ENCODE measurements around the gene DUS3L.

DUS3L gene

DNA sequence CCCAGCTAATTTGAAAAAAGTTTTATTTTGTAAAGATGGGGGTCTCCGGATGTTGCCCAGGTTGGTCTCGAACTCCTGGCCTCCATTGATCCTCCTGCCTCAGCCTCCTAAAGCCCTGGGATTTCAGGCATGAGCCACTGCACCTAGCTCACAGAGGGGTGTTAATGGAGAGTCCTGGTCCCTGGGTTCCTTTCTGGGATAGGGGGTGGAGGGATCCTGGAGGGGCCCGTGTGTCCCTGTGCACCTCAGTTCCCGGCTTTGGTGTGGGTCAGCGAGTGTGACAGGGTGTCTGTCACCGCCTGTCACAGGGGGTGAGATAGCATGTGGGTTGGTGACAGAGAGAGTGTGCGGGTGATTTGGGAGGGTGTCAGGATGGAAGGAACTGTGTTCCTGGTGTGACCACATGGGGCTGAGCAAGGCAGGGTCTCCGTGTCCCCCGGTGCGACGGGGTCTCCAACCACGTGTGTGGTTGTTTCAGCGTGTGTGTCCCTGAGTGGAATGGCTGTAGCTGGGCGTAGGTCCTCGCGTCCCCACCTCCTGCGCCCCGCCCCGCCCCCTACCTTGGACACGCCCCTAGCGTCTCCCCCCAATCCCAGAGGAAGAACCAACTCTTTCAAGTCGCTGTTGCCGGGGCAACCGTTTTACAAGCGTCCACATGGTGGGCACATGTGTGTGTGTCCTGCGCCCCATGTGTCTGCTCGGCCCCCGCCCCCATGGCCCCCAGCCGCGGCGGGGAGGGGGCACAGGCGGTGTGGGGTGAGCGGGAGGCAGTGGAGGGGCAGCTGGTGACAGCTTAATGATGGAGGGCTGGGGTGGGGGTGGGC is 11.0 kb upstream of the DUS3L start:
- TF ChIP-seq, protein P1, sequence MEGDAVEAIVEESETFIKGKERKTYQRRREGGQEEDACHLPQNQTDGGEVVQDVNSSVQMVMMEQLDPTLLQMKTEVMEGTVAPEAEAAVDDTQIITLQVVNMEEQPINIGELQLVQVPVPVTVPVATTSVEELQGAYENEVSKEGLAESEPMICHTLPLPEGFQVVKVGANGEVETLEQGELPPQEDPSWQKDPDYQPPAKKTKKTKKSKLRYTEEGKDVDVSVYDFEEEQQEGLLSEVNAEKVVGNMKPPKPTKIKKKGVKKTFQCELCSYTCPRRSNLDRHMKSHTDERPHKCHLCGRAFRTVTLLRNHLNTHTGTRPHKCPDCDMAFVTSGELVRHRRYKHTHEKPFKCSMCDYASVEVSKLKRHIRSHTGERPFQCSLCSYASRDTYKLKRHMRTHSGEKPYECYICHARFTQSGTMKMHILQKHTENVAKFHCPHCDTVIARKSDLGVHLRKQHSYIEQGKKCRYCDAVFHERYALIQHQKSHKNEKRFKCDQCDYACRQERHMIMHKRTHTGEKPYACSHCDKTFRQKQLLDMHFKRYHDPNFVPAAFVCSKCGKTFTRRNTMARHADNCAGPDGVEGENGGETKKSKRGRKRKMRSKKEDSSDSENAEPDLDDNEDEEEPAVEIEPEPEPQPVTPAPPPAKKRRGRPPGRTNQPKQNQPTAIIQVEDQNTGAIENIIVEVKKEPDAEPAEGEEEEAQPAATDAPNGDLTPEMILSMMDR (IDR thresholded peaks at IDR 0.05) = no peak

DNA sequence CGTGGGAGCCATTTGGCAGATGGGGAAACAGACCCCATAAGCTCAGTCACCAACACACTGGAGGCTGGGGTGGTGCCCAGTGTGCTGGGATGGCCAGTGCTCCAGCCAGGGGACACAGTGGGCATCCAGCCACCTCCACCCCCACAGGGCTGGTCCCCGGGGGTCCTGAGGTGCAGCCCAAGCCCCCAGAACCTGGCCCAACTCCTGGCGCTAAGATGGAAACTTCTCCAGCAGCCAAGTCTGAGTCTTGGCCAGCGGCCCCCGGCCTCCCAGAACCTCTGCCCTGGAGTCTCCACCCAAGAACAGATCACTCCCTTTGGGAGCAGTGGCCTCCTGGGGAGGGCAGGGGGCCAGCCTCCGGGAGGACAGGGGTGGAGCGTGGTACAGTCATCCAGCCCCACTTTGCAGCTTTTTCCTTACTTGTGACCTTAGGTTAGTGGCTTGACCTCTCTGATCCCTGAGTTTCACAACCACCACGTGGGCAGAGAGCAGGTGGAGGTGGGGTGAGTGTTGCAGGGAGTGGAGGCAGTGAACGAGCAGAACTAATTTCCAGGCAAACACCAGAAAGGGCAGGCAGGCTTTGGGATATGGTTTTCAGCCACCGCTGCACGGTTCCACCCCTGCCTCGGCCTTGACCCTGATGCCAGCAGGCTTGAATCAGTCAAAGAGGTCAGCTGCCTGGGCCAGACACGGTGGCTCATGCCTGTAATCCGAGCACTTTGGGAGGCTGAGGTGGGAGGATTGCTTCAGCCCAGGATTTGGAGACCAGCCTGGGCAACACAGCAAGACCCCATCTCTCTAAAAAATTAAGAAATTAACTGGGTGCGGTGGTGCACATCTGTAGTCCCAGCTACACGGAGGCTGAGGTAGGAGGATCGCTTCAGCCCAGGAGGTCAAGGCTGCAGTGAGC is 9.7 kb upstream of the DUS3L start:
- TF ChIP-seq, protein P1 (IDR thresholded peaks at IDR 0.05) = no peak

DNA sequence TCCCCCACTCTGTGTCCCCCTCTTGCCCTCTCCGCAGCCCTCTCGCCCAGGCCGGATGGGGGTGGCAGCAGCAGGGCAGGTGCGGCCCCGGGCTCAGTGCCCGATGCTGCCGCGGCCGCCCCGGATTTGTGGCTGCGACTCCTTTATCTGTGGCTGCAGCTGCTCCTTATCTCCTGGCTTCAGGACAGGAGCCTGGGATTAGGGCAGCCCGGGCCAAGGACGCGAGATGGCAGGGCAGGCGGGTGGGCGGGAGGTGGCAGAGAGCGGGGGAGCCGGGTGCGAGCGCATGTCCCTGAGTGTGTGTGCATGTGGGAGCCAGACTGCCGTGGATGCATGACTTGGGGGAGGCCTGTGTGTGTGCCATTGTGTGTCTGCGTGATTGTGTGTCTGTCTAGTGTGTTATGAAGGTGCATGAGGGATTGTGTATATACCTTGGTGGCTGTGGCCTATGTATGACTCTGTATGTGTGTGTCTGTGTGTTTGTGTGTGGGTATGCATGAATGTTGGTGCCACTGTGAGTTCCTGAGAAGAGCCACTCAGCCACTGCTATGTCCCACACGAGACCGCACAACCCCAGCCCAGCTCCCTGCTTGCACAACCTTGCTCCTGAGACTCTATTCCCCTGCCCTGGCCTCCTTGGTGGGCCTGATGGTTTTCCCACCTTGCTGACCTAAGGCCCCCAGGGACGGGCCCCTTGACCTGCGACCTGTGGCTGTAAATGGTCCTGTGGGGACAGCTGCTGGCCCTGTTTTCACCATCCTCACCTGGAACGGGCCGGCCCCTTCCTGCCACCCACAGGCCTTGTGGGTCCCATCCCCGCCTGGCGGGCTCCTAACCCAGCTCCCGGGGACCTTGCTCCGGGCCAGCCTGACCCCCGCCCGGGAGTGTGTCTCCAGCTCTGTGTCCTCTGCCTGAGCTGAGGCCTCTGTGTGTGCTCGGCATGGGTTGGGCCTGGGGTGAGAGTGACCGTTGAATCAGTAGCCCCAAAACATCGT is 8.6 kb upstream of the DUS3L start:
- TF ChIP-seq, protein P1 (IDR thresholded peaks at IDR 0.05) = no peak

DNA sequence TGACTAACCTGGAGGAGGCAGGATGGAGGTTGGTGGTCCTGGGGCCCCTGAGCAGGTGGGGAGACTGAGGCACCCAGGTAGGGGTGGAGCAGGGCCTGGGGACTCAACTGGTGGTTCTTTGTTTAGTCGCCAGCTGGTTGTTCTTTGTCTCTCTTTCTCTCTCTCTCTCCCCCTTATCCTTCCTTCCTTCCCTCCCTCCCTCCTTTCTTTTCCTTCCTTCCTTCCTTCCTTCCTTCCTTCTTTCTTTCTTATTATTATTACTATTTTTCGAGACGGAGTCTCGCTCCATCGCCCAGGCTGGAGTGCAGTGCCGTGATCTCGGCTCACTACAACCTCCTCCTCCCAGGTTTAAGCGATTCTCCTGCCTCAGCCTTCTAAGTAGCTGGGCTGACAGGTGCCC is 7.3 kb upstream of the DUS3L start:
- TF ChIP-seq, protein P1 (IDR thresholded peaks at IDR 0.05) = no peak

DNA sequence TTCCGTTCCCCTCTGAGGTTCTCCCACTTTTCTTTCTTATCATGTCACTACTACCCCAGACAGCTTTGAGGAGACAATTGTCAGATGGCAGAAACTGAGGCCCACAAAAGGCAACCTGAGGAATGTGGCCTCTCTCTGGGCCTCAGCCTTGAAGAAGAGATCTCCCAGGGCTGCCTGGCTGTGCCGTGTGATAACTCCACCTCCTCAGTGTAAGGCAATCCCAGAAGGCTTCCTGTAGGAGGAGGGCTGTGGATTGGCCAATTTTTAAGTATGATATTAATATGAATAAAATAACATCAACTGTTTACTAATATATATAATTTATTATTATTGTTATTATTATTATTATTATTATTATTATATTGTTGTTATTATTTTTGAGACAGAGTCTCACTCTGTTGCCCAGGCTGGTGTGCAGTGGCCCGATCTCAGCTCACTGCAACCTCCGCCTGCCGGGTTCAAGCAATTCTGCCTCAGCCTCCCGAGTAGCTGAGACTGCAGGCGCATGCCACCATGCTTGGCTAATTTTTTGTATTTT is 4.5 kb upstream of the DUS3L start:
- TF ChIP-seq, protein P1 (IDR thresholded peaks at IDR 0.05) = no peak

DNA sequence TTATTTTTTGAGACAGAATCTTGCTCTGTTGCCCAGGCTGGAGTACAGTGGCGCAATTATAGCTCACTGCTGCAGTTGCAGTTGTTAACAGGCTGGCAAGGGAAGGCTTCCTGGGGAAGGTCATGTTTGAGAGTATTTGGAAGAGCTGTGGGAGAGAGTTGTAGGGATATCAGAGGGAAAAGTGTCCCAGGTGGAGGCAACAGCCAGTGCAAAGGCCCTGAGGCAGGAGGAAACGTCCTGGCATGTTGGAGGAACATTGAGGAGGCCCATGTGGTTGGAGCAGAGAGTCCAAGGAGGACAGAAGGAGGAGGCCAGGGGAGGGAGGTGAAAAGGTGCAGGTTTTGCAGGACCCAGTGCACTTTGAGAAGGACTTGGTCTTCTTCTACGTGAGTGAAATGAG is 2.2 kb upstream of the DUS3L start:
- TF ChIP-seq, protein P1 (IDR thresholded peaks at IDR 0.05) = no peak

Measured in LNCAP (cell line).